NOMO-1 treated with dmso at 0.1 percent for 144 hours (cell line): Measurements from ENCODE around the gene SNED1.
"Not testable (repeated sequence)": the region's sequence is repeated elsewhere in the genome, so short reads cannot be mapped to it uniquely, and the experiment has no call there.

Source experiments
- DNase-seq: peaks from one replicate; lab custom pipeline; 2025; ENCODE audit not compliant: unreplicated experiment; lab: John Stamatoyannopoulos, UW

SNED1 gene

GRCh38 chr2:241104611-241105010 lies 106.2 kb downstream of the SNED1 start:
- DNase-seq, result not testable (repeated sequence)

GRCh38 chr2:241105641-241106040 lies 107.2 kb downstream of the SNED1 start:
- DNase-seq, result no peak

GRCh38 chr2:241107031-241107783 lies 108.8 kb downstream of the SNED1 start:
- DNase-seq, result no peak

GRCh38 chr2:241108271-241109209 lies 110.1 kb downstream of the SNED1 start:
- DNase-seq, result no peak

GRCh38 chr2:241109210-241110088 lies 111.0 kb downstream of the SNED1 start:
- no peak for DNase-seq

- no peak for DNase-seq
Measured at GRCh38 chr2:241110089-241110606, 111.7 kb downstream of the SNED1 start.

GRCh38 chr2:241110607-241111439 lies 112.4 kb downstream of the SNED1 start:
- no peak for DNase-seq

- DNase-seq, result no peak
Measured at GRCh38 chr2:241111440-241111805, 113.0 kb downstream of the SNED1 start.

GRCh38 chr2:241112046-241112445 lies 113.6 kb downstream of the SNED1 start:
- DNase-seq, result no peak

GRCh38 chr2:241112592-241112991 lies 114.2 kb downstream of the SNED1 start:
- no peak for DNase-seq

GRCh38 chr2:241114836-241115235 lies 116.4 kb downstream of the SNED1 start:
- DNase-seq, result no peak

- DNase-seq, result no peak
Measured at GRCh38 chr2:241115361-241115760, 116.9 kb downstream of the SNED1 start.

GRCh38 chr2:241116606-241117560 lies 118.5 kb downstream of the SNED1 start:
- DNase-seq, result no peak

- DNase-seq, result no peak
Measured at GRCh38 chr2:241118737-241119505, 120.5 kb downstream of the SNED1 start.

- no peak for DNase-seq
Measured at GRCh38 chr2:241120440-241120839, 122.0 kb downstream of the SNED1 start.

GRCh38 chr2:241121008-241121407 lies 122.6 kb downstream of the SNED1 start:
- DNase-seq, result no peak

GRCh38 chr2:241122376-241123002 lies 124.1 kb downstream of the SNED1 start:
- DNase-seq, result no peak
